Loucy (cell line): Measurements from ENCODE around the gene MADD.

Source experiments
- H2AFZ ChIP-seq: fragments of 200-600 bp; sonication (generic); 2 replicates; pipeline ENCODE4 v1.6.0; 2016; ENCODE audit warnings: antibody characterized with exemption, mild to moderate bottlenecking, low read length, moderate library complexity
- H3F3A ChIP-seq: fragments of 200-600 bp; 2 replicates; pipeline ENCODE4 v1.6.0; 2016; ENCODE audit warnings: antibody characterized with exemption, low read depth, mild to moderate bottlenecking
- H3K27me3 ChIP-seq: fragments of 200-600 bp; sonication (generic); 2 replicates; pipeline ENCODE4 v1.6.1; 2014; ENCODE audit warnings: low read length, mild to moderate bottlenecking; ENCODE audit not compliant: insufficient read depth, poor library complexity, severe bottlenecking
- H3K36me3 ChIP-seq: fragments of 200-600 bp; sonication (generic); 2 replicates; pipeline ENCODE4 v1.6.1; 2016; ENCODE audit warnings: low read length; ENCODE audit not compliant: insufficient read depth
- H3K4me1 ChIP-seq: fragments of 200-600 bp; sonication (generic); 2 replicates; pipeline ENCODE4 v1.5.1; 2014; ENCODE audit warnings: low read length, mild to moderate bottlenecking; ENCODE audit not compliant: insufficient read depth, poor library complexity, severe bottlenecking
- H3K4me2 ChIP-seq: fragments of 200-600 bp; sonication (generic); 2 replicates; pipeline ENCODE4 v1.6.0; 2014; ENCODE audit warnings: antibody characterized with exemption, low read length, low read depth, mild to moderate bottlenecking; ENCODE audit not compliant: poor library complexity, severe bottlenecking
- H3K4me3 ChIP-seq: fragments of 200-600 bp; sonication (generic); 2 replicates; pipeline ENCODE4 v1.5.1; 2014; ENCODE audit warnings: low read length, mild to moderate bottlenecking, mixed read lengths; ENCODE audit not compliant: poor library complexity, severe bottlenecking
- H3K79me2 ChIP-seq: fragments of 200-600 bp; sonication (generic); 2 replicates; pipeline ENCODE4 v1.6.1; 2014; ENCODE audit warnings: low read length; ENCODE audit not compliant: insufficient read depth
- H3K9ac ChIP-seq: fragments of 200-600 bp; sonication (generic); 2 replicates; pipeline ENCODE4 v1.6.0; 2014; ENCODE audit warnings: mild to moderate bottlenecking, low read depth, low read length, moderate library complexity; ENCODE audit not compliant: poor library complexity, severe bottlenecking
- H3K9me2 ChIP-seq: fragments of 200-600 bp; sonication (generic); replicated peaks from 2 replicates; pipeline ENCODE4 v1.6.1; 2016; ENCODE audit warnings: low read depth, low read length, mixed read lengths
- H3K9me3 ChIP-seq: fragments of 200-600 bp; sonication (generic); 2 replicates; pipeline ENCODE4 v1.6.1; 2014; ENCODE audit warnings: mild to moderate bottlenecking, antibody characterized with exemption, low read length, low read depth; ENCODE audit not compliant: insufficient read depth
- H4K20me1 ChIP-seq: fragments of 200-600 bp; sonication (generic); 2 replicates; pipeline ENCODE4 v1.6.0; 2014; ENCODE audit warnings: antibody characterized with exemption, low read length, mild to moderate bottlenecking; ENCODE audit not compliant: insufficient read depth, poor library complexity, severe bottlenecking
- EZH2phosphoT487 ChIP-seq: fragments of 200-600 bp; IDR thresholded peaks from 2 replicates; pipeline ENCODE4 v1.6.1; 2018; ENCODE audit warnings: antibody characterized with exemption, mild to moderate bottlenecking, moderate library complexity, borderline replicate concordance
- TF ChIP-seq, protein P1 (sequence below): fragments of 200-600 bp; sonication (generic); conservative IDR thresholded peaks from 2 replicates; pipeline ENCODE4 v1.5.1; 2014; ENCODE audit warnings: mild to moderate bottlenecking, antibody characterized with exemption, low read length

MADD gene

DNA sequence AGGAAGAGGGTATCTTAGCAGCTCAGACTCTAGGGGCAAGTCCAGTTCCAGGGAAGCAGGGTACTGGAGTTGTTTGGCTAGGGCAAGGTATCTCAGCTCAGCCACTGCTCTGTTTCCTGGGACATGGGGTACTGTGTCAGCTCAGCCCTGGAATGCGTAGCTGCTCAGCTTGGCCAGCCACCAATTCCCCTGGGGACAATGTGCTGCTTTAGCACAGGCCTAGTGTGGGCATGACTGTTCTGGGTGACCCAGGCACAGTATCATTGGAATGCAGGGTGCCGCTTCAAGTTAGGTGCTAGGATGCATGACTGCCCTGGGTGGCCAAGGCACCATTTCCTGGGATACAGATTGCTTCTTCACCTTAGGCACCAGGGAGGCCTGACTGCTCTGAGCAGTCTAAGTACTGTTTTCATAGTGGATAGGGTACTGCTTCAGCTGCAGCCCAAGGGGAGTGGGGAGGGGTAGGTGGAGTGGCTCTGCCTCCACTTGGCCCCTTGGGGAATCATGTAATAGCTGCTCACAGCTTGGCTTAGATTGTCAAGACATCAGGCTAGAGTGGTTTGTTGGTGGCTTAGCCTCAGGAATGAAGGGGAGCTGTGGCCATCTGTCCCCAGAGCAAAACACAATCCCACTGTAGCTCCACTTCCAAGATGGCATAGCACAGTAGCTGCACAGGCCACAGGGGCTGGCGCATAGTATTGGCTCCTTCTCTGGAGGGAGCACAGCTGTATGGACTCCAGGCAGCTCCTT is 36.0 kb downstream of the MADD start:
- Histone ChIP-seq H2AFZ (no peak overlapping the region), H3K9me2 (no peaks in the 10 kb centered on the region), H3F3A (no peaks in the 10 kb centered on the region), H3K27me3 (no peaks in the 10 kb centered on the region), H4K20me1 (no peaks in the 10 kb centered on the region), H3K4me3 (no peak overlapping the region), H3K79me2 (peaks cover 7% of the 10 kb centered on the region; the same call in 1 of the 2 replicates), H3K4me2 (no peak overlapping the region), H3K4me1 (no peaks in the 10 kb centered on the region), H3K9me3 (peaks cover 6% of the 10 kb centered on the region; the same call in 1 of the 2 replicates), H3K9ac (no peak overlapping the region), H3K36me3 (peaks cover 90% of the 10 kb centered on the region; the same call in 1 of the 2 replicates)
- TF ChIP-seq EZH2phosphoT487 = no peak
- TF ChIP-seq, protein P1, sequence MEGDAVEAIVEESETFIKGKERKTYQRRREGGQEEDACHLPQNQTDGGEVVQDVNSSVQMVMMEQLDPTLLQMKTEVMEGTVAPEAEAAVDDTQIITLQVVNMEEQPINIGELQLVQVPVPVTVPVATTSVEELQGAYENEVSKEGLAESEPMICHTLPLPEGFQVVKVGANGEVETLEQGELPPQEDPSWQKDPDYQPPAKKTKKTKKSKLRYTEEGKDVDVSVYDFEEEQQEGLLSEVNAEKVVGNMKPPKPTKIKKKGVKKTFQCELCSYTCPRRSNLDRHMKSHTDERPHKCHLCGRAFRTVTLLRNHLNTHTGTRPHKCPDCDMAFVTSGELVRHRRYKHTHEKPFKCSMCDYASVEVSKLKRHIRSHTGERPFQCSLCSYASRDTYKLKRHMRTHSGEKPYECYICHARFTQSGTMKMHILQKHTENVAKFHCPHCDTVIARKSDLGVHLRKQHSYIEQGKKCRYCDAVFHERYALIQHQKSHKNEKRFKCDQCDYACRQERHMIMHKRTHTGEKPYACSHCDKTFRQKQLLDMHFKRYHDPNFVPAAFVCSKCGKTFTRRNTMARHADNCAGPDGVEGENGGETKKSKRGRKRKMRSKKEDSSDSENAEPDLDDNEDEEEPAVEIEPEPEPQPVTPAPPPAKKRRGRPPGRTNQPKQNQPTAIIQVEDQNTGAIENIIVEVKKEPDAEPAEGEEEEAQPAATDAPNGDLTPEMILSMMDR = no peak

DNA sequence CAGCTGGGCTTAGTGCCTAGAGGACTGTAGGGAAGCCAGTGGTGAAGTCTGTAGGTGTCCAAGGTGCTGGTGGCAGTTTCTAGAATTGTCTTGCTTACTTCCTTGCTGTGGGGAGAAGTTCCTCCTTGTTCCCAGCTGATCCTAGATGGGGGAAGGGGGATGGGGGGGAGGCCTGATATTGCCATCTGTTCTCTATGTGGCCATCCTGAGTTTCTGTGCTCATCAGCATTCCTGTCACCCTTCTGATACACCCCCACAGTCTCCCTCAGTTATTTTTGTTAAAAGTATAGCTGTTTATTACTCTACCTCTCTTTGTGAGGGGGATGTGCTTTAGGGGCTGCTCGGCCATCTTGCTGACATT is 36.5 kb downstream of the MADD start:
- H3K4me3 ChIP-seq = no peak overlapping the region
- peaks cover 6% of the 10 kb centered on the region; the same call in 1 of the 2 replicates for H3K9me3 ChIP-seq
- no peak overlapping the region for H3K4me2 ChIP-seq
- no peaks in the 10 kb centered on the region for H3F3A ChIP-seq
- TF ChIP-seq, protein P1 = no peak
- TF ChIP-seq EZH2phosphoT487 = no peak
- H3K27me3 ChIP-seq = no peaks in the 10 kb centered on the region
- no peaks in the 10 kb centered on the region for H4K20me1 ChIP-seq
- no peaks in the 10 kb centered on the region for H3K4me1 ChIP-seq
- peaks cover 92% of the 10 kb centered on the region; the same call in 1 of the 2 replicates for H3K36me3 ChIP-seq
- peaks cover 5% of the 10 kb centered on the region; the same call in 1 of the 2 replicates for H3K79me2 ChIP-seq
- no peak overlapping the region for H2AFZ ChIP-seq
- no peaks in the 10 kb centered on the region for H3K9me2 ChIP-seq
- no peak overlapping the region for H3K9ac ChIP-seq

DNA sequence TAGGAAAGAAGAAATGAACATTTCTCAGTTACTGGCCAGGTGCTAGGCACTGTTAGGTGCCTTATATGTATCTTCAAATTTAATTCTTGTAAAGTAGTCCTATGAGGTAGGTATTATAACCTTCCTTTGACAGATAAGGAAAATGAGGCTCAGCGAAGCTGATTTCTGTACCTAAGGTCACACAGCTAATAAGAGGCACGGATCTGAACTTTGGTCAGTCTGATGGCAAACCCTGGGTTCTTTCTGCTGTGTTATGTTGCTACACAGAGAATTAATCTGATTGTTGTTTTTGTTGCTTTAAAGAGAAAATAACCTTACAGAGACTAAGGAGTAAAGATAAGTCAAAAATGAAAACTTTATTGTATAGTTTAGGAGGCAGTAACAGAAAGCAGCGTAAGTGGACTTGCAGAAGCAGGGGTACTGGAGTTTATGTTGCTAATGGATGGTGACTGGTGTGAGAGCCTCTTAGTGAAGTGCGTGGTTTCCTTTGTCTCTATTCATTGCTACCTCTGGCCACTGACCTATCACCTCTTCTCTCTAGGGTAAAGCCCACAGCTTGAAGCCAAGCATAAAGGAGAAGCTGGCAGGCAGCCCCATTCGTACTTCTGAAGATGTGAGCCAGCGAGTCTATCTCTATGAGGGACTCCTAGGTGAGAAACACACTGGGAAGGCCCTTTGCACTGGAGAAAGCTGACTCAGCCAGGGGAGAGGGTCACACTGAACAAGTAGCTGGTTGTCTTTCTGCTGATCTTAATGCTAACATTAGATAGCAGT is 38.3 kb downstream of the MADD start:
- Histone ChIP-seq H3K4me1 (no peaks in the 10 kb centered on the region), H3K36me3 (peaks cover 92% of the 10 kb centered on the region; the same call in 1 of the 2 replicates), H3K79me2 (0 out of 2 replicates have a peak, but pooled peaks cover 4% of the 10 kb centered on the region), H3K9me3 (no peaks in the 10 kb centered on the region), H3K9ac (no peak overlapping the region), H4K20me1 (no peaks in the 10 kb centered on the region), H2AFZ (no peak overlapping the region), H3F3A (no peaks in the 10 kb centered on the region), H3K27me3 (no peaks in the 10 kb centered on the region), H3K9me2 (no peaks in the 10 kb centered on the region), H3K4me3 (no peak overlapping the region), H3K4me2 (no peak overlapping the region)
- TF ChIP-seq EZH2phosphoT487 = no peak
- TF ChIP-seq, protein P1 = no peak
